Measurements from ENCODE around the gene CASQ2. TPM values are rescaled to one million over a fixed set of nuclear protein-coding genes. Genes with fewer than 3 reads are reported as not detected.

CASQ2 gene
- total RNA-seq, 1 donor from 2014 or later, result not detected

DNA sequence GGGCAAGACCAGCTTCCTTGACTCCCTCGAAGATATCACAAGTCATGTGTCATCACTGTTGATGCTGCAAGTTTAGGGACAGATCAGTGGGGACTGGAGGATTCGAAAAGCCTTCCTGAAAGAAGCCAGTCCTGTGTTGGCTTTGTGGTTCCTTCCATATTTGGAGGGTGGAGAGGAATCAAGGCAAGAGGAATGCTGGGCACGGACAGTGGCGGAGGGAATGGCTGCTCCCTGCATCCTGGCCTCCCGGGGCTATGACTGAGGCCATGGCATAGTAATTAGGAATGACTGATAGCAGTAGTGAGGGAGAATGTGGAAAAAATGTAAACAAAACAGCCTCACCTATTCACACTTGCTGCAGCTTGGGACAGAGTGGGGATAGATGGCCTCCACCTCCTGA, 90.4 kb downstream of the CASQ2 start:
- peaks cover 6% of the 10 kb centered on the region for H3K36me3 Mint-ChIP-seq (ENCODE audit: low read depth)
- H3K4me1 Mint-ChIP-seq (ENCODE audit: low read depth), result peaks cover 13% of the 10 kb centered on the region
- no peak overlapping the region for H3K27ac Mint-ChIP-seq (ENCODE audit: unreplicated experiment)
- no peaks in the 10 kb centered on the region for H3K9me3 Mint-ChIP-seq (ENCODE audit: low read depth)
- no peak overlapping the region for H3K4me3 Mint-ChIP-seq (ENCODE audit: unreplicated experiment)
- no peaks in the 10 kb centered on the region for H3K27me3 Mint-ChIP-seq (ENCODE audit: low read depth)
- no peak for DNase-seq (ENCODE audit: low spot score)
- no peak for TF ChIP-seq CTCF (IDR thresholded peaks at IDR 0.05)

DNA sequence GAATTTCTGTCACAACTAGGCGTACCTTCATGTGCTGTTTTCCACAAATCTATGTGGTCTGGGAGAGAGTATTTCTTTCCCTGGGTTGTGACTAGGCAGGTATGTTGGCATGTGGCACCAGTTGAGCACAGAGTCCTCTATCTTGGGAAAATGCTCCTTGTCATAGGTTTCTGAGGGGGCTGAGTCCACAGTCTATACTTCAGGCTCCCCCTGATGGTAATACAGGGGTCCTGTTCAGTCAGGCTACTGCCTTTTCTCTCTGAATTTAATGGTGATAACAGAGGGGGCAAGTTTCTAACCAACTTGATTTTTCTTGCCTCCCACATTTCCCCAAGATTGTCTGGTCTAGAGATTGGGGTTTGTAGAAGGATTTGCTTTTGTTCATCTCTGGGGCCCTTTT, 90.9 kb downstream of the CASQ2 start:
- H3K9me3 Mint-ChIP-seq (ENCODE audit: low read depth), result no peaks in the 10 kb centered on the region
- DNase-seq (ENCODE audit: low spot score), result no peak
- H3K36me3 Mint-ChIP-seq (ENCODE audit: low read depth), result peaks cover 6% of the 10 kb centered on the region
- no peak for TF ChIP-seq CTCF (IDR thresholded peaks at IDR 0.05)
- H3K27ac Mint-ChIP-seq (ENCODE audit: unreplicated experiment), result no peak overlapping the region
- H3K4me3 Mint-ChIP-seq (ENCODE audit: unreplicated experiment), result no peak overlapping the region
- H3K4me1 Mint-ChIP-seq (ENCODE audit: low read depth), result peaks cover 13% of the 10 kb centered on the region
- no peaks in the 10 kb centered on the region for H3K27me3 Mint-ChIP-seq (ENCODE audit: low read depth)

DNA sequence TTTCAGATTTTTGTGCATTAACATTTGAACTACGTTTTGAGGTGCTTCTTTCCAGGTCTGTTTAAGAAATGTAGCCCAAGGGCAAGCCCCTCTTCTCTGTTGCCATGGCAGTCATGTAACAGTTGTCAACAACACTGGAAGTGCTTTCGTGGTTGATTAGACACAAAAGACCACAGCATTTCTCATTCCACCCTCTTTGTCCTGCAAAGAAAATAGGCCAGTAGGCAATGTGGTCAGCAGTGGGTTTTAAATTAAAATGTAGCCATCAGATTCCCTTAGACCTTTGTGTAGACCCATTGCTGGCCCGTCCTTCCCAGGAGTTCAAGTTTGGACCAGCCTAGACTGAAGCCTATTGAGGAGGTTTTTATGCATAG, 91.3 kb downstream of the CASQ2 start:
- no peak for DNase-seq (ENCODE audit: low spot score)
- no peak overlapping the region for H3K4me3 Mint-ChIP-seq (ENCODE audit: unreplicated experiment)
- H3K9me3 Mint-ChIP-seq (ENCODE audit: low read depth), result no peaks in the 10 kb centered on the region
- peaks cover 4% of the 10 kb centered on the region for H3K36me3 Mint-ChIP-seq (ENCODE audit: low read depth)
- H3K4me1 Mint-ChIP-seq (ENCODE audit: low read depth), result peaks cover 13% of the 10 kb centered on the region
- H3K27me3 Mint-ChIP-seq (ENCODE audit: low read depth), result no peaks in the 10 kb centered on the region
- no peak overlapping the region for H3K27ac Mint-ChIP-seq (ENCODE audit: unreplicated experiment)
- no peak for TF ChIP-seq CTCF (IDR thresholded peaks at IDR 0.05)

- no peak overlapping the region for H3K4me3 Mint-ChIP-seq (ENCODE audit: unreplicated experiment)
- H3K36me3 Mint-ChIP-seq (ENCODE audit: low read depth), result peaks cover 4% of the 10 kb centered on the region
- H3K27me3 Mint-ChIP-seq (ENCODE audit: low read depth), result no peaks in the 10 kb centered on the region
- DNase-seq (ENCODE audit: low spot score), result no peak
- no peak for TF ChIP-seq CTCF (IDR thresholded peaks at IDR 0.05)
- H3K9me3 Mint-ChIP-seq (ENCODE audit: low read depth), result no peaks in the 10 kb centered on the region
- peaks cover 18% of the 10 kb centered on the region for H3K4me1 Mint-ChIP-seq (ENCODE audit: low read depth)
- H3K27ac Mint-ChIP-seq (ENCODE audit: unreplicated experiment), result no peak overlapping the region
Observed at GRCh38 chr1:115676498-115677181, 91.9 kb downstream of the CASQ2 start.

GRCh38 chr1:115672224-115673009, 96.1 kb downstream of the CASQ2 start:
- Mint-ChIP-seq H3K4me3 (ENCODE audit: unreplicated experiment) (no peak overlapping the region), H3K27ac (ENCODE audit: unreplicated experiment) (no peak overlapping the region), H3K4me1 (ENCODE audit: low read depth) (peaks cover 38% of the 10 kb centered on the region), H3K27me3 (ENCODE audit: low read depth) (no peaks in the 10 kb centered on the region), H3K36me3 (ENCODE audit: low read depth) (peaks cover 9% of the 10 kb centered on the region), H3K9me3 (ENCODE audit: low read depth) (peaks cover 4% of the 10 kb centered on the region)
- TF ChIP-seq CTCF (IDR thresholded peaks at IDR 0.05), result no peak
- DNase-seq (ENCODE audit: low spot score), result no peak
